Vagina (tissue), 2 donors: ENCODE results near the gene OGDH.

Experiments used
- POLR2A ChIP-seq, 2 donors: fragments of 450-650 bp; IDR thresholded peaks; one replicate each; pipeline ENCODE4 v1.6.1; 2017; ENCODE audit warnings: antibody characterized with exemption in 2 of 2, mild to moderate bottlenecking in 2 of 2, moderate library complexity in 2 of 2
- TF ChIP-seq, protein P1 (sequence below), 3 experiments: fragments of 450-650 bp in 2 of 3; fragments of 200-600 bp in 1 of 3; sonication (generic) in 1 of 3; IDR thresholded peaks; one replicate each; pipeline ENCODE4 v1.5.1; 2017 to 2019; ENCODE audit warnings: antibody characterized with exemption in 3 of 3, mild to moderate bottlenecking in 2 of 3, moderate library complexity in 2 of 3

DNA sequence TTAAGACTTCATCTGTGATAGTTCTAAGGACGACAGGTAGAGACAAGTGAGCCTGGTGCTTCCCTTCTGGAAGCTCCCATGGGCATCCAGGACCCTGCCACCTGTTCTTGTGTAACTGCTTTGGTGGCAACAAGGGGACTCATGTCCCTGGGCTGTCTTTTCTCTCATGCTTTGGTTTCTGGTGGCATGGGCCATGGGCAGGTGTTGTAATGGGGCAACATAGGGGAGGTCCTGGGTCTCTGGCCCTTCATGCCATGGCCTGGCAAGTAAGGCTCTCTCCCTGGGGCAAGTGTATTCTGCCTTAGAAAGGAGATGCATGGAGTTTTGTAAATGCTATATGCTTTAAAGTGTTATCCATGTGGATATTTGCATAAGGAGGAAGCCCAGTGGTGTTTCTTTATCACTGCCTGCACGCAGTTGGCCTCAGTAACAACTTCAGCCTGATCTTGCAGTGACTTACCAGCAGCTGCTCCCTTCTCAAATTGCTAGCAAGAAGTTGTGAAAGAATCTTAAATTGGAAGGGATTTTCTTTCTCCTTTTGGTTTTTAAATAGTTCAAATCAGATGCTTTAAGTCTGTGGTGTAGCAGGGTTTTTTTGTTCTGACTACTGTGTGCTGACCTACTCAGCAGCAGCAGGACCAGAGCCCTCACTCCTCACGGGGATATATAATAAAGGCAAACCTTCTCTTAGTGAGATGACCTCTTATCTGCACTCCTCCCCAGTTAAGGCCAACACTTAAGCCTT is 39.9 kb downstream of the OGDH start:
- TF ChIP-seq, protein P1, sequence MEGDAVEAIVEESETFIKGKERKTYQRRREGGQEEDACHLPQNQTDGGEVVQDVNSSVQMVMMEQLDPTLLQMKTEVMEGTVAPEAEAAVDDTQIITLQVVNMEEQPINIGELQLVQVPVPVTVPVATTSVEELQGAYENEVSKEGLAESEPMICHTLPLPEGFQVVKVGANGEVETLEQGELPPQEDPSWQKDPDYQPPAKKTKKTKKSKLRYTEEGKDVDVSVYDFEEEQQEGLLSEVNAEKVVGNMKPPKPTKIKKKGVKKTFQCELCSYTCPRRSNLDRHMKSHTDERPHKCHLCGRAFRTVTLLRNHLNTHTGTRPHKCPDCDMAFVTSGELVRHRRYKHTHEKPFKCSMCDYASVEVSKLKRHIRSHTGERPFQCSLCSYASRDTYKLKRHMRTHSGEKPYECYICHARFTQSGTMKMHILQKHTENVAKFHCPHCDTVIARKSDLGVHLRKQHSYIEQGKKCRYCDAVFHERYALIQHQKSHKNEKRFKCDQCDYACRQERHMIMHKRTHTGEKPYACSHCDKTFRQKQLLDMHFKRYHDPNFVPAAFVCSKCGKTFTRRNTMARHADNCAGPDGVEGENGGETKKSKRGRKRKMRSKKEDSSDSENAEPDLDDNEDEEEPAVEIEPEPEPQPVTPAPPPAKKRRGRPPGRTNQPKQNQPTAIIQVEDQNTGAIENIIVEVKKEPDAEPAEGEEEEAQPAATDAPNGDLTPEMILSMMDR (IDR thresholded peaks at IDR 0.05), result no peak
- no peak for TF ChIP-seq POLR2A (IDR thresholded peaks at IDR 0.05)
